T-helper 2 cell (primary cell): ENCODE measurements around the gene CUBN.

Source experiments
- DNase-seq, 5 experiments: peaks; one replicate each; pipeline versions ENCODE4 v3.0.0 to v3.0.0-alpha.2; 2012 to 2022

CUBN gene

DNA sequence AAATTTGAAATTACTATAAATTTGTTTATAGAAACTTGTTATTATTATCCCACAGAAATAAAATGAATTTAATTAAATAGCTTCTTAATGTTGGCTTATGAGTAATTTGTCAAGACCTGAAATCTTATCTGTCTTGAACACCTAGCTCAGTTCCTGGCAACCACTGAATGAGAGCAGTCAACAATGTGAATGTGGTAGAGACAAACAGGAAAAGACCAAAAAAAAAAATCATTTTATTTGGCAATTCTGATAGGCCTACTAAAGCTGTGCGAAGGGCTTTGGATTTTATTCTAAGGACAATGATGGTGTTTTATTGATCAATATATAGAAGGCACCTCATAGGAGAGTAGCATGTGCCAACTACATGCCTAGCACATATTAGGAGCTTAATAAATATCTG is 184.6 kb downstream of the CUBN start:
- peak in 1 of 5 experiments; percentile 61 for DNase-seq

DNA sequence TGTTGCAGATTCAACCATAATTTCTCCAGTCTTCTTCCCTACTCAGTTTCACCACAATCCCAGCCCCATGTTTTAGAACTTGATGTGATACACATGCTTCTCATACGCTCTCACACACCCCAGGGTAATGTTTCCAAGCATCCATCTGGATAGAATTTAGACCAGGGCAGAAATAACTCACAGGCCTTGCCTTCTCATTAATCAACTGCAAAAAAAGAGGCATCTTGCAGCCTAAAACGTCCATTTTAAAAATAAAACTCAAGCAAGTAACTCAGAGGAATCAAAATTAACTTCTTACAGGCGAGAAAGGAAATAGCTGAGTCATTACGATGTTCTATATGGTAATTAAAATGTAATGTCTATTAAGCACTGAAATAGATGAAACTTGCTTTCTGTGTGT is 185.2 kb downstream of the CUBN start:
- peak in 1 of 5 experiments; percentile 16 for DNase-seq

DNA sequence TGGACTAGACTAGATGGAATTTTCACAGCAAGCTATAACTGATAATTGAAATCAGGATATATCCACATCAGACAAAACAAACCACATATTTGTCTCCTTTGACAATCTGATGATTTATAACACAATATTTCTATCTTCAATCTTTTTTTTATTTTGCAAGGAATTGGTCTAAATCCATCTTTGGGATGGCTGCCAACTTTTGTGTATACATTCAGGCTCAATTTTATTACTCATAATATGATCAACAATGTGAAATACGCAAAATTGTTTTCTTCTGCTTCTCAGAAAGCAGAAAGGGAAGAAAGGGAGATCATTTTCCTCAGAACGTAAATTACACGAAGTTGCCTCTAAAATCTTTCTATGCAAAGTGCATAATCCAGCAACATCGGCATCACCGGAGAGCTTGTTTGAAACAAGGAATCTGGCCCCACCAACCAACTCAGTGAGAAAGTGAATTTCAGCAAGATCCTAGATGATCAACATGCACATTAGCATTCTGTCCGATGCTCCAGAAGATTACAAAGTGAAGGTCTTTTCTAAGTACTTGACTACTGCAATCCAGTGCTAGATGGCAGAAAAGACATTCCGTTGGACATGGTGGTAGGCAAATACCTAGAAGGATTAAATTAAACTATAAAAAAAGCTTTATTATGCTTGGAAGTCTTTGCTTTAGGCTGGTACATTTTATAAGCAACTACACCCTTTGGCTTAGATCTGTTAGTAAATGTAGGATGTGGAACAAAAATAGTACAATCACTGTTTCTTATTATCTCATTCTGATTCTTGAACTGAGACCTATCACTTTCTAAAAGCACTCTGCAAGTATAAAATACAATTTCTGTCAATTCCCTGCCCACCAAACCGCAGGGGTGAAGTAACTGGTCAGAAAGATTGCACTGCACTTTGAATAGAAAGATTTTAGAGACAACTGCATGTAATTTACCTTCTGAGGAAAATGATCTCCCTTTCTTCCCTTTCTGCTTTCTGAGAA is 186.0 kb downstream of the CUBN start:
- peak in 1 of 5 experiments; percentile 7 for DNase-seq

DNA sequence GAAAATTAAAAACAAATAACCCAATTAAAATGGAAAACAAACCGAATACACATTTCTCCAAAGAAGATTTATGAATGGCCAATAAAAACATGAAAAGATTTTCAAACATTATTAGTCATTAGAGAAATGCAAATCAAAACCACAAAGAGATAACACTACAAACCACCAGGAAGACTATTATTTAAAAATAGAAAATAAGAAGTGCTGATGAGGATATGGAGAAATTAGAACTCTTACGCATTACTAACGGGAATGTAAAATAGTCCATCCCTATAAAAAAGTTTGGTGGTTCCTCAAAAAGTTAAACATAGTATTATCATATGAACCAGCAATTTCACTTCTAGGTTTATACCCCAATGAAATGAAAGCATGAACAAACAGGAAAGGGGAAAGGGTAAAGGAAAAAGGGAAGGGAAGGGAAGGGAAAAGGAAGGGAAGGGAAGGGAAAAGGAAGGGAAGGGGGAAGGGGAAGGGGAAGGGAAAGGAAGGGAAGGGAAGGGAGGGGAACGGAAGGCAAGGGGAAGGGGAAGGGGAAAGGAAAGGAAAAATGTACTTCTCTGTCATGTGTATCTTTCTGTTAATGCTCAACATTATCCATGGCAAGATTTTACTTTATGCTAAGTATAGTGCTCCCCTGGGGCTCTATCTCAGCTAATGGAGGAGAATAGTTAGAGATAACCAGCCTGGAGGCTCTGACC is 187.1 kb downstream of the CUBN start:
- no peak for DNase-seq

DNA sequence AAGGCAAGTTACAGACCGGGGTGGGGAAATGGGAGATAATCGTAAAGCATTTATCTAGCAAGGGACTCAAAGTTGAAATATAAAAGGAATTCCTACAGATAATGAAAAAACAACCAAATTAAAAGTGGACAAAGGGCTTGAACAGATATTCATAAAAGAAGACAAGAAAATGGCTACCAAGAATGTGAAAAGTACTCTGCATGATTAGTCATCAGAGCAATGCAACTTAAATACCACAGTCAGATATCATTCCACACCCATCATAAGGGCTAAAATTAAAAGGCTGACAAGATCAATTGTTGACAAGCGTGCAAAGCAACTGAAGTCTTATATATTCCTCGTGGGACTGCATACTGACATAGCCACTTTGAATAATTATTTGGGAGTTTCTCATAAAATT is 187.7 kb downstream of the CUBN start:
- DNase-seq, result no peak

DNA sequence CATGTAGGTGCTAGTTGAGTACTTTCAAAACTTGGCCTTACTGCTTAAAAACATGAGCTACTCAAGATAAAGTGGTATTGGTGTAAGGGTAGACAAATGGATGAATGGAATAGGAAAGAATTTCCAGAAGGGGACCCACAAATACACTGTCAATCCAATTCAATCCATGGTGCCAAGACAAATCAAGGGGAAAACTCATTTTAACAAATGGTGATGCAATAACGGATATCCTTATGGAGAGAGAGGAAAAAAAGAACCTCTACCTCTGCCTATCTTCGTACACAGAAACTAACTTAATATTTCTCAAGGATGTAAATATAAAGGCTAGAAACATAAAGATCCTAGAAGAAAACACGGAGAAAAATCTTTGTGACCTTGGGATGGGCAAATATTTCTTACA is 188.5 kb downstream of the CUBN start:
- DNase-seq, result no peak

DNA sequence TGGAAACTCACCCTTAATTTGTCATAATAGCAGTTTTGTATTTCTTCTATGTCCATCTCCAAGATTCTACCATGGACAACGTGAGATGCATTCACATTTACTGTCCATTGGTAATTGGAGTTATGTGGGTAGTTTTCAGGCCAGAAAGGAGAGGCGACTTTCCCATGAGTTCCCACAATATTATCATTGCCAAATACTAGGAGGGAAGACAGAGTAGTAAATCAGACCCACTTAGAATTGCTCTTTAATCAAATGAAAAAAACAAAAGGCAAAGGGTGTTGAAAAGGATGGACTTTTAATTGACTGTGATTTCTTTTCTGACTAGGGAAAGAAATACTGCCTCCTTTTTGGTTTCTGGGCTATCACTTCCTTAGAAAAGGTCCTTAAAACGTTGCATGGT is 190.7 kb downstream of the CUBN start:
- DNase-seq, result no peak

DNA sequence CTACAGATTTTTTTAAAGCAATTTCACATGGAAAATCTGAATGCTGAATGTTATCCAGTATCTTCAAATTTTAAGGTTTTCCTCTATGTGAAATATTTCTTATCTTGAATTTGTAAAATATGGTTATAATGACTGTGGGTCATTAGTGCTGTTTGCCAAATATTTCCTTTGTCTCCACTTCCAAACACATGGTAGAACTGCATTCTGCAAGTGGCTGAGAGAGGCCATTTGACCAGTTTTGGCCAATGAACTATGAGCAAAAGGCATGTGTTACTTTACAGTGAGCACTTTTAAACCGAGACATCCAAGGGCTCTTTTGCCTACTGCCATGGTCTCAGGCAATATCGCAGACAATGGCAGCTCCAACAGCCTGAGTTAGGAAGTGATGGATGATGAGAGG is 195.2 kb downstream of the CUBN start:
- no peak for DNase-seq

DNA sequence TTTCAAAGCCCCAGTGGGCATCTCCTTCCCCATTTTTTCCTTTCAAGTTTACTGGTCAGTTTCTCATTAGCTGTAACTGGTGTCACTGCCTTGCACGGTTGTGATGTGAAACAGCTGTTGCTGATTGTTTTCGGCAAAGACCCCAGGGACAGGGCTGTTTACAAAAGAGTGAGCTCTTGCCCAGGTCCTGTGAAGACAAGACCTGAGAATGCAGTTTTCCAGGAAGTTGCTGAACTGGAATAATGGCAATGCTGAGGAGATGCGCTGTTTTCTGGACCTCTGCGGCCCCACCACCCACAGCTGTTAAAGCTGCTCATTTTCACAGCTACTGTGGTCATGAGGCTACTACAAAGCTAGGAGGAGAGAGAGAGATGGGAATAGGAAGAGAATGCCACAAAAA is 195.8 kb downstream of the CUBN start:
- no peak for DNase-seq

DNA sequence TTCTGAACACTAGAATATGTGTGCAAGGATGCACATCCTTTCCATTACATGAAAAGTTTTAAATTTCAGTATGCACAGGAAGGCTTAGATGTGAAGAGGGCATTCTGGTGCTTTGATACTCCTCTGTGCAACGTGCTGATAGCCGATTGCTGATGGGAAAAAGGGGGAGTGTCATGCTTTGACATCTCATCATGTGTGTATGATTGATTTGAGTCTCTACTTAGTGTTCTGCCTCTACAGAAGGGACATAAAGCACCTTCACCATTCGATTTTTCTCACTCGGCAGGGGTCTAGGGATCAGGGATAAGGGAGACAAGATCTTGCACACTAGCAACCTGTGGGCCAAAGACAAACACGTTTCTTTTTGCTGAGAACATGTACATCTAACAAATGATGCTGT is 197.7 kb downstream of the CUBN start:
- no peak for DNase-seq

DNA sequence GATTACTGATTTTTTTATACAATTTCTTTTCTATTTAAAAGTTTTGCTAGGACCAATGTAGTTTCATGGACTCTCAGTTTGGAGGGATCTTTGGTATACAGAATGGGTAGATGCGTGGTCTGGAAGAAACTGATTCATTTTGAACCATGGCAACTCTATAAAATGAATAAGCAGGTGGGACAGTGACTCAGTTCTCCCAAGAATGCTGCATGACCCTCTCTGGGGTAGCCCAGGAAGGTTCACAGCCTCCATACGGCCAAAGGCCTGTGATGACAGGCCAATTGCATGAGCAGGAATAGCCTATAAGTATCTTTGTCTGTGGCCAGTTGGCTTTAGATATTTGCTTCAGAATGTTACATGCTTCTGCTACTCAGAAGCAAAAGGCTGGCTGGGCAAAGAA is 199.1 kb downstream of the CUBN start:
- DNase-seq, result no peak

DNA sequence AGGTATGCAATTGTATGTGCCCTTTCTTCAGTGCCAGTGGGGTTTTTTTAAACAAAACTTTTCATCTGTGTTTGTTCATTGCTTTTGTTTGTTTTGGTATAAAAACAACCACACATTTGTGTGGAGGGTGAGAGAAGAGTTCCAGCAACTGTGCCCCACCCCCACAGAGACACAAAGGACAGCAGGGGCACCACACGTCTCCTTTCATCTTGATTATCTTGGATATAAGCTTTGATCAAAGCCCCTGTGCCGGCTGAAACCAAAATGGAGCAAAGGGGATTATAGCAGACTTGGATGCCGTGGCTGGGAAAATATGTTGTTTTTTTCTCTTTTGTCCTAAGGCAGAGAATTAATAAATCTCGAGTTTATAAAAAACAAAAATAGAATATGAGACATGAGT is 200.5 kb downstream of the CUBN start:
- DNase-seq, result no peak

DNA sequence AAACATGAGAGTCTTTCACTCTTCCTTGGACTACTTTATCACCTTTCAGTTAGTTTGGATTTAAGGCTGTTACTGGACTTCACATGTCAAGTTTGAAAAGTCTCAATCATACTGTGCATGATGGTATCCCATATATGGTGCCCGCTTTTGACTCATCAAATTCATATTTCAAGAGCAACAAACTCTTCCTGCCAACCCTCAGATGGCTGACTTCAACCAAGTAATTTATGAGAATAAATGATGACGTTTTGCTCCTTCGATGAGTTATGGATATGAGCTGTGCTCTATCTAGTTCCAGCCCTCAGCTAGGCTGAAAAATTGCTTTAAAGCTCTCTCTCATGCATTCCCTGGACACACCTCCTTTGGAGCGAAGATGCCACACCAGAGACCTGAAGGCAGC is 202.1 kb downstream of the CUBN start:
- no peak for DNase-seq

DNA sequence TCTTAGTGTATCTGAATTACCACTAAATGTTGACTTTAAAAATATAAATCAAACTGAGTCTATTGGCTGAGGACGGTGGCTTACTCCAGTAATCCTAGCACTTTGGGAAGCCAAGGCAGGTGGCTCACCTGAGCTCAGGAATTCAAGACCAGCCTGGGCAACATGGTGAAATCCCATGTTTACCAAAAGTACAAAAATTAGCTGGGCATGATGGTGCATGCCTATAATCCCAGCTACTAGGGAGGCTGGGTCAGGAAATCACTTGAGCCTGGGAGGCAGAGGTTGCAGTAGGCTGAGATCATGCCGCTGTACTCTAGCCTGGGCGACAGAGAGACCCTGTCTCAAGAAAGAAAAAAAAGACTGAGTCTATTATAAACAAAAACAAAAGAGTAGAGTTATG is 205.9 kb downstream of the CUBN start:
- DNase-seq, result no peak

DNA sequence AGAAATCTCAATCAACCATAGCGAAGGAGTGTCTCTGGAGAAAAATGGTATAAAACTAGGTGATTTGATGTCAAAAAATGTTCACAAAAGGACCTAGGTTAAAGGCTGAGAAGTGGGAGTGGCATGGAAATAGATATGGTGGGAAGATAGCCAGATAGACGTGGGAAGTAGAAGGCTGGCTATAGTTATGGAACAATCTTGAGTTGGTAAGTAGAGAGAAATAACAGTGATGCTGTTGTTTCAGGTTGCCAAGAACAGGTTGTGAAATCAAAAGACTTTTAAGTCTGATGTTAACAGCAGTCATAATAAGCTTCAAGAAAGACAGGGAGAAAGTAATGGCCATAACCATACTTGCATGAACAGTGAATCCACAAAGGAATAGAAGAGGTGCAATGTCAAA is 206.3 kb downstream of the CUBN start:
- no peak for DNase-seq

DNA sequence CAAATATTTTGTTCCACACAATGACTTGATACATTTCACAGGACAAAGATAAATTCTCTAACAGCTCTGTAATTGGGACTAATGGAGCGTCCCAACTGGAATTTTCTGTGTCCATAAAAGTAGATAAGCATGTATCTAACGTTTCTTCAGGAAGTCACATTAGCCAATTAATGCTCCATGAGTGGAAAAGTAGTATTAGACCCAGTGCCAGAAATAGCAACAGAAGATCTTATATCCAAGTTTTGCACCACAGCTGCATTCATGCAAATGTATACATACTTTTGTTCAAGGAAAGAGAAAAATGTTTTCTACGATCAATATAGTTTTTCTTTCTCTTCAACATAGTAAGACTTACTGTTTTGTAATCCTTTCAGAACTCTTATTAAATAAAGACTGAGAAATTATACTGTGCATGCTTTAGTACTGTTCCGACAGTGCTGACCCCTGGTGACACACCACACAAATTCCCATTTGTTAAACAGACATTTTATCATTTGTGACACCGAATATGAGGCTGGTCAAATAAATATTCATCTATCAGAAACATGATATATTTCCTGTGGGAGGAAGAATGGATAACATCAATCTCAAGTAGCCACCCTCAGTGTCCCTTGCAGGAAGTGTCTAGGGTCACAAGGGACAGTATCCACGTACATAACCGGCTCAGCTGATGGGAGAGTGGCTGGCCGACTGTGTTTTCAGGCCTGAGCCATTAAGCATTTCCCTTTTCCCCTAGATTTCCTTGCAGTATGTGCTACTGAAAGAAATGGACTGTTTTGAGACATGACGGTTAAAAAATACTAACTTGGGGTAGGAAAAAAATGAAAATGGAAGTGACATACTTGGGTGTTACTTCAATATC is 210.3 kb downstream of the CUBN start:
- no peak for DNase-seq

DNA sequence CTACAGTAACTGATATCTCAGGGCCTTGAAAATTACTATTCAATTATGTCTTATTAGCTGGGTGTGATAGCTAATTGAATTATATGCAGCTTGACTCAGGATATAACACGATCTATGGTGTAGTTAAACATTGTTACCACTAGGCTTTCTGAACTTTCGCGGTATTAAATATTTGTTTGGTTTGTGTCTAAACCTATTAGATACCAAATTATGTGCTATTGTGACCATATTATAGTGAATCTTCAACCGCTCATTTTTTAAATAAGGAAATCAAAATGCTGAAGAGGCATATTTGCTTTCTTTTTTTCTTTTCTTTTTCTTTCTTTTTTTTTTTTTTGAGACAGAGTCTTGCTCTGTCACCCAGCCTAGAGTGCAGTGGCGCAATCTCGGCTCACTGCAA is 213.1 kb downstream of the CUBN start:
- no peak for DNase-seq

DNA sequence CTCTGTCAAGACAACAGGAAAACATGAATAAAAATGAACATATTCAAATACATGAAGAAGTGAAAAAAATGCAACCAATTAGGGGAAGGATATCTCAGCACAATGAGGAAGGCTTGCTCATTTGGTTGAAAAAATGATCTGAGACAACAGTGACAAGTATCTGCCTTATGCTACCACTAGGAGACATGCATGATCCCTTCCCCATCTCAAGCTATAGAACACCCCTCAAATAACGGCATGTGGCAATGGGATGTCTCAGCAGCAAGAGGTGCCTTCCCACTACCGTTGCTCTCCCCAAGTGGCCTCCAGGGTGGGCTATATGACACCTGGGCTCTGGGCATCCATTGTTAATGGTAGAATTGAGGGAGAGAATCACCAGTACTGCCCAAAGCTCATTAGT is 214.3 kb downstream of the CUBN start:
- DNase-seq, result peak in 1 of 5 experiments; percentile 17

DNA sequence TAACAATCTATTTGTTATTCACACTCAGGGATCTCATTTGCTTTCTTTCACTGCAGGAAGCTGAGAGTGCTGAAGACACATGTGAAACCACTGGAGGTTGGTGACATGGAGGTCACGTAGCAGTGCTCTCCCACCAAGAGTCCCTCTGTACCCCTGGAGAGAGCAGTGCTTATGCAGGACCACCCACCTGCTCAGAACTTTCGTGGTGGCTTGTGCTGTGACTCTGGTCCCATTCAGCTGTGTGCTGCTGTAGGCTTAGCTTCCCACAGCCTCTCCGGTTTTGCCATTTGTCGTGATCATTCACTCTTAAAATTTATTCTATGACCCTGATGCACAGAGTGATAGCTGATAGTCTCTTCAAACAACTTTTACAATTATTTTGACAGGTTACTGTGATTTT is 216.3 kb downstream of the CUBN start:
- DNase-seq, result no peak

DNA sequence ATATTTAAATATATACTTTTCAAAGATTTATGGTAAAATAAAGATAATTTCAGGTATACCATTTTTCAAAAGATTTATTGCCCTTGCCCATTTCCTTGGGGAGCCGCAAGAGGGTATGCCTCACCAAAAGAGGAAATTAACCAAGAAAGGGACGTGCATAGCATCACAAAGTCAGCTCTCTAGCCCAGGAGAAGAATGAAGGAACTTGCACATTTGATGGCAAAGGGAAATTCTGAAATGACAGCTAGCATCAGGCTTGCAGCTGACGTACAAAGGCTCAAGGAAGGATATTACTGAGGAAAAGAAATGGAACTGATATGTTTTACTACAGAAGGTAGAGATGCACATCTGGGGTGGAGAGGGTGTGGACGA is 218.8 kb downstream of the CUBN start:
- no peak for DNase-seq

DNA sequence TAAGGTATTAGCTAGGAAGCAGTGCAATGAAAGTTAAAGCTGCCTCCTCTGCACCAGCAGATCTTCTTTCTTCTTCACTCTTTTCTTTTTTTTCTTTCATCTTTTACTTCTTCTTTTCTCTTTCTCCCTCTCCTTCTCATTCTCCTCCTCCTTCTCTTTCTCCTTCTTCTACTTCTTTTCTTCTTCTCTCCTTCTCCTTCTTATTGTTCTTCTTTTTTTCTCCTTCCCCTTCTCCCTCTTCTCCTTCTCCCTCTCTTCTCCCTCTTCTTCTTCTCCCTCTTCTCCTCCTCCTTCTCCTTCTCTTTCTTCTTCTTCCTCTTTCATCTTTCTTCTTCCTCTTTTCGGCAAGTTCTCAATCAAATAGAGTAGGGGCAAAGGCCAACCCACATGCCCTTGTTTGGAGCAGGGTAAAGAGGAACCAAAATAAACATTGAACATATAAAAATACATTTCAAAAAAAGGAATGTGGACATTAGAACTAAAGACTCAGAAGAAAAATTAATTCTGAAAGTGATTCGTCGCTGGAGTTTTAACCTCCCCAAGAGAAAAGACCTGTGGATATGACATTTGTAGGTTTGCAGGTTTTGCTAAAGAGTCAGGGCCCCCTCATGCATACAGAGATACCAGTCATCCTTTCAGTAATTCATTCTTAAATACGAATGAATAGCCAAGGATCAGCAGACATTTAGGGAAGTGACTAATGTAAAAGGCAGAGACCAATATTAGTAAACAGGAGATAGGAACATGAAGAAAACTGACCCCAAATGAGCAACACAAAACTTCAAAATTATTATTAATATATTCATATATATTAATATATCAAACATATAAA is 219.4 kb downstream of the CUBN start:
- DNase-seq, result no peak

DNA sequence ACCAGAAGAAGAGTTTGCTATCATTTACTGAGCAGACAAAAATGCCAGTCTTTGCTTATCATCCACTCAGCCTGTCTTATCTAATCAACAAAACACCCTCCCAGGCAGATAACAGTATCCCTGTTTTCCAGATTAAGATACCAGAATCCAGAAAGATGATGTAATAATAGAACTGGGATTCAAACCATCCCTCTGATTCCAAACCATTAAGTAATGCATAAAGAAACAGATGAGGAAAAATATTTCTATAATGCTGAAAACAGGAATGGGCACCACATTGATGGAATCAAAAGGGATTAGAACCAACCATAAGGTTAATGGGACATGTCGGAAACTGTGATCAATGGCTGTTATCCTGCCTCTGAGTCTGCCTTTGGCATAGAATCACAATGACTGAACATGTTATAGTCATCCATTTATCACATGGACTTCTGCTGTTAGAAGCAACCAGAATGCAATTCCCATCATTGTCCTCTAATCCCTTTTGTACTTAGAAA is 220.3 kb downstream of the CUBN start:
- no peak for DNase-seq
